Erythroblast (primary cell): ENCODE data around the gene TNNI3K.

Source experiments
- GATA1 ChIP-seq: IDR thresholded peaks from 2 replicates; pipeline ENCODE4 v1.6.1; 2011; ENCODE audit warnings: low read depth, mild to moderate bottlenecking, control low read depth, low read length, moderate library complexity
- POLR2A ChIP-seq: IDR thresholded peaks from 2 replicates; pipeline ENCODE4 v1.6.1; 2011; ENCODE audit warnings: mild to moderate bottlenecking, low read length

- TF ChIP-seq POLR2A = no peak
- TF ChIP-seq GATA1 = no peak
These were observed 171.6 kb downstream of the TNNI3K start for GRCh38 chr1:74406759-74407158.
